ENCODE results near the gene JAKMIP2.

GRCh38 chr5:147784146-147784987 lies 1.8 kb upstream of the JAKMIP2 start:
- TF ChIP-seq POLR2A (IDR thresholded peaks at IDR 0.05) (no peak), CTCF (IDR thresholded peaks at IDR 0.05) (no peak)

All from Peyer's patch (tissue), 4 donors.